GM19397 (cell line): ENCODE data around the gene HOXB5.

Experiments
- ATAC-seq: cut with Tn5 transposase; IDR thresholded peaks from one replicate; pipeline ENCODE4 v1.9.1; 2021; ENCODE audit warnings: mild to moderate bottlenecking, moderate library complexity; ENCODE audit not compliant: unreplicated experiment

Gene HOXB5

DNA sequence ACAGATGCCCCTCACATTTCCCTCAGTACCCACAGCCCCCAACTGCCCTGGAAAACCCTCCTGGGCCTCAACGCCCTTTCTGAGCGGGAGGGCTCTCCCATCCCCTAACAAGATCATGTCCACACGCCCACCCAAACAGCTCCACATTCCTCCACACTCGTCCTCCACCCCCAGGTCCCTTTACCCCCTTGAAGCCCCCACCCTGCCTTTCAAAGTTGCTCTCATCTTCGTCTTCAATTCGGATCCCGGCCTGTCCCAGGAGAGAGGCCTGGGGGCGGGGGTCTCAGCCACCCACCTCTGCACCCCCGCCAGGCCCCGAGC lies 29.8 kb downstream of the HOXB5 start:
- ATAC-seq: no peak

DNA sequence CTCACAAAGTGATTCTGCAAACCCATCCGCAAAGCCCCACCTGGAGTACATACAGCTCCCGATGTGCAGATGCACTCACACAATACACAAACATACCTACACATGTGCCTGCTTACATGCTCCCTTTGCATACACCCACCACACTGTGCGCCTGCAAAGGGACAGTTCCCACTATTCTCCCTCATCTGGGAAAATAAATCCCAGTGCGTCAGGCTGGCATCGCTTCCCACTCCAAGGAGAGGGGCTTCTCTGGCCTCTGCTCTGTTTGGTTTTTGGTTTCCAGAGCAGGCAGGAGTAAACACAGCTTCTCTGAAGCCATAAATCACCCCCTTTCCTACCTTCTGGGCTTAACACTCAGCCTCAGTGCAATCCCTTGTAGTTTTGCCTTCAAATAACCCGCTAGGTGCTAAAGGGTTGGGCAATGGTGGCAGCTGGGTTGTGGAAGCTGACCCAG lies 30.2 kb downstream of the HOXB5 start:
- no peak for ATAC-seq

DNA sequence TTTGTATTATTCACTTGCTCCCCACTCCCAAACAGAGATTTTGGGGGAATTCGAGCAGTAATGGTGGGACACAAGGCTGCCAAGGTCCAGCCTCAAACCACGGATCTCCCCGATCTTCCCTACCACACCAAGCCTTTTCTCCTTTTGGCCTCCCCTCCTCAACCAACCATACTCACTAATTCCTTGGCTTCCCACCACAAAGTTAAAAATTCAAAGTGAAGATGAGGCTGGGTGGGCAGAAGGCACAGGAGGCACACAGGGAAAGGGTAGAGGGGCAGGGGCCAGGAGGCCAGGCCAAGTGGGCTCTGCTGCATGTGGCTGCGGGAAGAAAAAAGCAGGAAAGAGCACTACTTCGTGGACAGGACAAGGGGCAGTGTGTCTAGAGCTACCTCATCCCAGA lies 30.6 kb downstream of the HOXB5 start:
- ATAC-seq: no peak

DNA sequence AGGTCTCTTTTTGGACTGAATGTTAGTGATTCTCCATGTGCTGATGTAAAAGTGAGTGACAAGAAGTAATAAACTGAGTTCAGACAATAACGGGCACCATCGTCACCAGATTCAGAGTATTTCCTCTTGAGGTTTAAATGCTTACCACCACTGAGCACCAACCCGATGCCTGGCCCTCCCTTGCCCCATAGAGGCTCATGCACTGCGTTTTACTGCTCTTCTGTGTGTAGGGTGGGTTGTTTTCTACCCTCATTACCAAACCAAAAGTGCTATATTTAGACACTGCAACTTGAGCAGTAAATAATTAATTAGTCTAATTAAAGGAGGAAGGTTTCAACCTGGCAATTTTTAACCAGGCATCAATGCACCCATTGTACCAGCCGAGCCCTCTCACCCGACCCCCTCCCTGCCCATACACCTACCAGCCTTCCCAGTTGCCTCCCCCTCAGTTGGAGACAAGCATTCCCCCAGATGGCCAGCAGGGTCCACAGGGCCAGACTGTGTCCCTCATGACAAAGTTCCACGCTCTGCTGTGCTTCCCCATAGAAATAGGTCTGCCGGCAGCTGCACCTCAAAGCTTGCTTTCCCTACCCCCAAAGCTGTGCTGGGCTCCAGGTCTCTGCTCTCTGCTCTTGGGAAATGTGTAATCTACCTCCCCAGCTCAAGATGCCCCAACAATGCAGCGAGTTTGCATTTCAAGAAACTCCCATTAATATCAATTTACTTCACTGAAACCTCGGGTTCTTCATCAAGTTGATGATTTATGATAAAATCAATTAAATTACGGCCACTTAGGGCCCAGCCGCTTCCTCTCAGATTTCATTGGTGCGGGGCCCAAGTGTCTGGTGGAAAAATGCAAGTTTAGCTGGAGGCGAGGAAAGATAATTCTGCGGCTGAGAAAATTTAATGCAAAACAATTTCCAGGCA lies 31.4 kb downstream of the HOXB5 start:
- peak; percentile 76 for ATAC-seq

DNA sequence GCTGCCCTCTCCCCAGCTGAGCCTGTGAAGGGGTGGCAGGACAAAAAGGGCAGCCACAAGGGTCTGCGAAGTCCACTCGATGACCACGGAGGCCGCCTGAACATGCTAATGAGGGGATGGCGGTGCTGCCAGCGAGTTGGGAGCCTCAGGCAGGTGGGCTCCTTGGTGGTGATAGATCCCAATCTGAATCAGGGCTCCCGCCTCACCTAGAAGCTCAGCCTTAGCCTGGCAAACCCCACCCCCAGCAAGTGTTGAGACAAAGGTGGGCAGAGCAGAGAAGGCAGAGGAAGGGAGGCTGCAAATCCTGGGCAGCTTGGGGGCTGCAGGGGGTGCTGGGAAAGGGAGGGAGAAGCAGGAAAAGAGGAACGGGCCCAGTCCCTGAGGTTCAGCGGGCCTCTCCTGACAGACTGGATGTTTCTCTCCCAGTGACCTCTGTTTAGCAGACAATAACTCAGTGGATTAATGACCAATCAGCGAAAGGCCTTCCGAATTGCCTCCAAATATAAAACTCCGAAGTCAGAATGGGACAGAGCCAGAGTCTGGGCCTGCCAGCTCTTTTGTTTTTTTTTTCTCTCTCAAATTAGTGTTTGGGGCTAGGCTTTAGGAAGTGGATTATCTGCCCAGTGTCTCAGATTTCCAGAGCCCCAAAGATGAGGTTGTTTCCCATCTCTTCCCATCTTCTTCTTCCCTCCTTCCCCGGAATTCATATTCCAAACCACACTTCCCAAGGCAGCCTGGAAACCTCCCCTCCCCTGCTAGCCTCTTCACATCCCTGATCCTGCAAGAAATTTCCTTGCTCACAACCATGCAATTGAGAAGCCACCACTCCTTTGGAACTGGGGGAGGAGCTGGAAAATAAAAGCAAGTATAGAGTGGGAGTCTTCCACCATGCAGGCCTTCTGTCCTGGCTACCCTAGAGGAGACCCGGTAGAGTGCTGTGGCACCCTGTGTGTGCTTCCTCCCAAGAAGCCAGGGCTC lies 33.5 kb downstream of the HOXB5 start:
- ATAC-seq: no peak

DNA sequence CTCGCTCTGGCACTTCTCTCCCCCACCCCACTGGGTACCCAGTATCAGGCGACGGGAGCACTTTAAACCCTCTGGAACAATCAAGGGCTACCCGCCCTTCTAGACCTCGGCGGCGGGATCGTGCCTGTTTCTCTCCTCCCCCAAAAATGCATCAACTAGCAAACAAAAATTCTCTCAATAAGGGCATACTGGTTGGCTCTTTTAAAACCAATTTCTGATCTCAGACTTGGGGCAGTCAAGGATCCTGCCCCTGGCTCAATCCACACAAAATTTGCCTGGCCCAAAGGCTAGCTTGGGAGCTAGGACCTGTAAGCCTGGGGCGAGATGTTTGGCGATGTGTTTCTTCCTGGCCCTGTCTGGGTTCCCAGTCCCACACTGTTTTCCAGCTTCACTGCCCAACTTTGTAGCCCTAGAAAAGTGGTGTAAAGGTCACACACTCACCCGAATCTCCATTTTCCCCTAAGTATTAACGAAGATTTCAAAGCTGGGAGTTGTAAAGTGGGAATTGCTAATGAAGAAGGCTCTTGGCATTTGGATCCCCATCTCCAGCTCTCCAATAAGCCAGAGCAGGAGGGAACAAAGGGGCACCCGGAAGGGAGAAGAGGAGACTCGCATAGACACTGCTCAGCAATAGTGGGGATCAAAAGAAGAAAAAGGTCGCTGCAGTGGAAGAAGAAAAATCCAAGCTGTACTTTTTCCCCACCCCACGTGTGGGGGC lies 34.3 kb downstream of the HOXB5 start:
- no peak for ATAC-seq

DNA sequence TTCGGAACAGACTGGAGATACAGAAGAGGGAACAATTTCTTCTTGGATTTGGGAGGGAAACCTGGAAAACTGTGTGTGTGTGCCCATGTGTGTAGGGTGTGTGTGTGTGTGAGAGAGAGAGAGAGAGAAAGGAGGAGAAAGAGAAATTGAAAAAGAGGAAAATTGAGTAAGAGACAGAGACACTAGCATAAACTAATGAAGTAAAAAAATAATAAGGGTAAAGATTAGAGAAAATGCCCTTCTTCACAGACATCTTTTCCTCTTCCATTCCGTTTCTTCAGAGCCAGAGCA lies 34.8 kb downstream of the HOXB5 start:
- ATAC-seq: no peak

DNA sequence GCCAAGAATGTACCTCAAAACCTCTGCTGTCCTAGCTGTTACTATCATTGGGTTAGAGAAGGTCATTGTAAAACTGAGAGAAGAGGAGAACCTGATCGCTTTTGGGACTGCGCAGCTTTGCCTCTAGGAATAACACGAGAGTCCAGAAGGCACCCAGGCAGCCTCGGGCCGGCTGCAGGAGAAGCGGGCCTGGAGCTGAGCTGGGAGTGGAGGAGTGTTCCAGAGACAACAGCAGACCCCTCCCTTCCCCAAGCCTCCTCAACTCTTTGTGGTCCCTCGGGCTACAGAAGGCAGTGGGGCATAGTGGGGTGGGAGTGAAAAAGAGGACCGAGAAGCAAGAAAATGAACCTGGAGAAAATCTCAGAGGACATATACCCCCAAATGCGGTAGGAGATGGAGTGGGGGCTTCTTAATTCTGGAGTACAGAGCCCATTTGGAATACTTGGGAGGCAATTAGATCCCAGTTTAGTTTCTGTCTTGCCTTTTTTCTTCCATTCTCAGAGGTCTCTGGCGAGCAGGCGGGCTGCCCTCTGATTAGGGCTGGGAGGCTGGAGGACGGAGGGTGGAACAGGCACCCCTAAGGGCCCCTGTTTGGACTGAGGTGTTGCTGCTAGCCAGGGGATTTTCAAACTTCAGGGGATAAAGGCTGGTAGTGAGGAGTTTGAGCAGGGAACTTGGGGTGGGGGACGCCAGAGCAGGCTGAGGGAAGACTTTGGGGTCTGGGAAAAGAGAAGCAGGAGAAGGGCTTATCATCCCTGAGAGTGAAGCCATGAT lies 35.3 kb downstream of the HOXB5 start:
- no peak for ATAC-seq

DNA sequence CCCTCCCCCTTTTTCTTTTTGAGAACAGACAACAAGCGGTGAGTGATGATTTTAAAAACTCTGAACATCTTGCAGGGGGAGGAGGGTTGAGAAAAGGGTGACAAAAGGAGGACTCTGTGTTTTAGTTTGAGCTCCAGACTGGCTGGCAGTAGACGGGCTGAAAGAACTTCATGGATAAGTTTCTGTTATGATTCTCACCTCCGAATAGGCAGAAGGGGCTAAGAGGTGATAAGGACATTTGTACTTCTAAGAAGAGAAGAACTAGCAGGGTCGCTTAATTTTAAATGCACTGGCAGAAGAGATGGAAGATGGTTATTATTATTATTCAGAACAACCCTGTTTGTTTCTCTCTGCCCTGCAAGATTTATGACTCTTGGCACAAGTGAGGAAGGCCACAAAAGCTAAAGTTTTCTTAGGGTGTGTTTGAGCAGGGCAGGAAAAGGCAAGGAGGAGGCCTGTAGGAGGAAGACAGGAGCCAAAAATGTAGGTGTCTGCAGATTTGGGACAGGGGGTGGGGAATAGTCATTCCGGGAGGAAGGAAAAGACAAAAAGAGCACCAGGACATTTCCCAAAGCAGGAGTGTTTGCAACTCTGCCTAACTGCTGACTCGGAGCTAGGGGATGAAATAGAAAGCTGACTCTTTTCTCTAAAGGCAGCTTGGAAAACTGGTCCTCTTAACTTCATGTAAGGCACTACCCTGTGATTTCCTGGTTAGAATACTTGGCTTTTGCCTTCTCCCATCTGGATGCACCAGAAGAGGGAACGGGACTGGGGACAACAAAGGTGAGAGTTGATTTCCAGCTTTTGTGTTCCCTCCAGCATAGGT lies 36.8 kb downstream of the HOXB5 start:
- no peak for ATAC-seq

DNA sequence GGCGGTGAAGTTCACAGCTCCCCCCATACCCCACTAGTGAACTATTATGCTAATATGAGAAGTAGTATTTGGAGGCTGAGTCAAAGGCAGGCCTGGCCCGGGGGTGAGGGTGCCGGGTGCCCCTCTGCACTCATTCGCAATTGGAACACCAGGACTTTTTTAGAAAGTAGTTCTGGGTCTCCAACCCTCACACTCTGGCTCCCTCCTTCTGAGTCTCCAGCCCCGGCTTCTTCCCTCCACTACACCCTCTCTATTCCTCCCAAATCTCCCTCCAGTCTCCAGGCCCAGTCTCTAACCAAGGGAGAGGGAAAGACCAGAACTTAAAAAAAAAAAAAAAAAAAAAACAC lies 37.4 kb downstream of the HOXB5 start:
- no peak for ATAC-seq

DNA sequence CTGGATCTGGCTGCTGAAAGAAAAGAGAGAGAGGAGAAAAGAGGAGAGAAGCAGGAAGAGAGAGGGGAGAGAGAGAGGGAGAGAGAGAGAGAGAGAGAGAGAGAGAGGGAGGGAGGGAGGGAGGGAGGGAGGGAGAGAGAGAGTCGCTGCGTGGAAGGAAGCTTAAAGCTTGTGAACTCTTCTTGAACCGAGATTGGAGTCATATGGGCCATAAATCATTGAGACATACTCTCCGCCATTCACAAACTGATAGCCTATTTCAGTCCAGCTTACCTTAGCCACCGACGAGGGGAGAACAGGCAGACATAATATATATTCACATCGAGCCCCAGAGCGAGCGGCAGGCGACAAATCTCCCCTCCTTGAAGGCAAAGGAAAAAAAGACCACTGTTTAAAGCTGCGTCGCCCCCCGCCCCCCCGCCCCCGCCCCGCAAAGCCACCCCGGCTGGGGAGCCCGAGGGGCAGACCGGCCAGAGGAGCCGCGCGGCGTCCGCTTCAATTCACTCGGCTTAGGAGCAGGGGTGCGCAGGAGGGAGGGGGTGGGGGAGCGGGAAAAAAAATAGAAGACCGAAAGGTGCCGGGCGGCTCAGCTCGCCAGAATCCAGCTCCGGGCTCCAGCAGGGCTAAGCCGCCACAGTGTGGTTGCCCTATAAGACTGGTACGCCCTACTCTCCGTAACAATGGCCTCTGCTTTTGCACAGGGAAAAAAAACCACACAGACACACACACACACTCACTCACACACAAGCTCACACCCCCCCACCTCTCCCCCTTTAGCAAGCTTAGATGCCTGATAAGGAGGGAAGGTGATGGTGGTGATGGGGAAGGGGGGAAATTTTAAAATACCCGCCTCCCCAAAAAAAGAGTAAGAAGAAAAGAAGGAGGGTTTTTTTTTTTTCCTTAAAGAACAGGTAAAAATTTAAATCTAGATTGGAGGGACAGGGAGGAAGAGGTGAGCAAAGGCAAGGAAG lies 38.0 kb downstream of the HOXB5 start:
- ATAC-seq: no peak

DNA sequence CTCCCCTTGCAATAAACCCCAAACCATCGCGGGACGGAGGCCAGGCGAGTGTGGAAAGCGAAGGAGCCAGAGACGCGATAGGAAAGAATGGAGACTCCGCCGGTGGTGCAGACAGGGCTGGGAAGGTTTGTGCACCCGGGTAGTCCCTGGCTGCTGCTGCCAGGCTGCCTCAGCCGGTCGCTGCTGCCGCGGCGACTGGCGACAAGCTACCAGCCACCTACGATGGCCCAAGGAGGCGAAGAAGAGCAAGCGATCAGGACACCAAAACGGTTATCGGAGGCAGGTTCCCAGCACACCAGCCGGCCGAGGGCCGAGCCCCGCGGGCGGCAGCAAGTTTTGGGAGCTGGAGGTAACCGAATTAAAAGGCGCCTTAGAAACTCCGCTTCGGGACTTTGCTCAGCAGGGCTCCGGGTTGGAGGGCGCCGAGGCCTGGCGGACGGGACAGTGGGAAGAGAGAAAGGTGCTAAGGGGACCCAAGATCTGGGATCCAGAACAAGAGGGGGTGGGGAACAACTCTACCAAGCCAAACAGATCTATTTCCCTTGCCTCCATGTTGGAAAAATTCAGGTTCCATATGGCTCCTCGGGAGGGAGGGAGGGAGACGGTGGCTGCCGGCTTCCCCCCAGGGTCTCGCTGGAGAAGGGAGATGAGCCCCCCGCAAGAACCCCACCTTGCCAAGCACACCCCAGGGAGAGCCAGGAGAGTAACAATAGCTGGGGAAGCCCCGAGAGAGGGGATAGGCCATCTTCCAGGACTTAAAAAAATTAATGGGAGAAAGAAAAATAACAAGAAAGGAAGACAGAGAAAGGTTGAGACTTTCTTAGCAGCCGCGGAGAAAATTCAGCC lies 38.9 kb downstream of the HOXB5 start:
- ATAC-seq: no peak

DNA sequence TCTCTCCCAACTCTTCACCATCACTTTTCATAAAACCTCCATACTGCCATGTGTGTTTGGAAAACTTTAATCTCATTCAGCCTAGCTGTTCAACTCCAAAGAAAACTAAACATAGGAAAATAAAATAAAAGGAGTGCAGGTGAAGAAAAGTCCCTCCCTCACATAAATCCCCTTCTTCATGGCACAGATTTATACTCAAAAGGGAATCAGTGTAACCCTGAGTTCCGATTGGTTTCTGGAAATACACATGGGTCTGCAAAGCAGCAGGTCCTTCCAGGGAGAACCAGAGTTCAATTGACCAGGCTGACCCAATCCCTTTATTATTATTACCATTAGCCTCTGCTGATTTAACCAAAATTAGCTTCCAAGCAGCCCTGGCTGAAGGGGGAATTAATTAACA lies 39.8 kb downstream of the HOXB5 start:
- ATAC-seq: no peak

DNA sequence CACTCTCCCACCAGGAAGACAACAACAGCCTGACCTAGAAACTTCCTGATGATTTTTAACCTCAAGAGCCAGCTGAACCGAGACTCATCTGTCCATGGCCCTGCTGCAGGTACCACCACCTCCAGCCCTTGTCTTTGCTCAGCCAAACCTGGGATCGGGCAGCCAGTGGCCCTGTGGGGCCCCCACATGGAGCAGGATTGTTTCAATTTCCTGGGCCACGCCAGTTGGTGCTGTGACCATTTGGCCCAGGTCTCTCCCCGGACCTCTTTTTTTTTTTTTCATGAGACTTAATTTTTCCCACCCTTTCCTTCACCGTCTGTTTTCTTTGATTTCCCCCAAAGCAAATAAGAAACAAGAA lies 40.4 kb downstream of the HOXB5 start:
- no peak for ATAC-seq

DNA sequence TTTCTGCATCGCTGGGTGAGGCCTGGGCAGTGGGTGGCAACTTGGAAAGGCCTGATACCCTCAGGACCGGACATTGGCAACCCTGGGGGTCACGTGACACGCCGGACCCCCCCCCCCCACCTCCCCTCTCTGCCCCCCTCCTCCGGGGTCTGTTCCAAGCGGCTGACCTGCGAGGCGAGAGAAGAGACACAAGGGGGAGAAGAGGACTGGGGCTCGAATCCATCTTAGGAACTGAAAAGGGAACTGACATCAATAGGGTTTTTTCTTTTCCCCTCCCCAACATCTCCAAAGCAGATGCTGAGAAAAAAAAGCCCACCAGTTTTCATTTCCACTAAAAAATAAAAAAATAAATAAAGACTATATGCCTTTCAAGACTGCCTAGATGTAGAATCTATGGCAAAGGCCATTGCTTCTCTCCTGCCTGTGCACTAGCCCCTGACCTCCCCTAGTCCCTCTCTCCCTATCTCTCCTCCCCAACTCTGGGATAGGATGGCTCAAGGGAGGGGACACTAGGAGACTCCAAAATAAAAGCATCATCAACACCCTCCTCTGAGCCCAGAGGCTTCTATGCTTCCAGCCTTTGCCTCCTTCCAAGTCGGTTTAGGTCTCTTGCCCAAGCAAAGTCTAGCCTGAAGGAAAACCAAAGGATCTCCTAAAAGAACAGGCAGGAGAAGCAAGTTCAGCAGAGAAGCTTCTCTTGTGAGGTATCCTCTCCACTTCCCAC lies 41.0 kb downstream of the HOXB5 start:
- ATAC-seq: no peak

DNA sequence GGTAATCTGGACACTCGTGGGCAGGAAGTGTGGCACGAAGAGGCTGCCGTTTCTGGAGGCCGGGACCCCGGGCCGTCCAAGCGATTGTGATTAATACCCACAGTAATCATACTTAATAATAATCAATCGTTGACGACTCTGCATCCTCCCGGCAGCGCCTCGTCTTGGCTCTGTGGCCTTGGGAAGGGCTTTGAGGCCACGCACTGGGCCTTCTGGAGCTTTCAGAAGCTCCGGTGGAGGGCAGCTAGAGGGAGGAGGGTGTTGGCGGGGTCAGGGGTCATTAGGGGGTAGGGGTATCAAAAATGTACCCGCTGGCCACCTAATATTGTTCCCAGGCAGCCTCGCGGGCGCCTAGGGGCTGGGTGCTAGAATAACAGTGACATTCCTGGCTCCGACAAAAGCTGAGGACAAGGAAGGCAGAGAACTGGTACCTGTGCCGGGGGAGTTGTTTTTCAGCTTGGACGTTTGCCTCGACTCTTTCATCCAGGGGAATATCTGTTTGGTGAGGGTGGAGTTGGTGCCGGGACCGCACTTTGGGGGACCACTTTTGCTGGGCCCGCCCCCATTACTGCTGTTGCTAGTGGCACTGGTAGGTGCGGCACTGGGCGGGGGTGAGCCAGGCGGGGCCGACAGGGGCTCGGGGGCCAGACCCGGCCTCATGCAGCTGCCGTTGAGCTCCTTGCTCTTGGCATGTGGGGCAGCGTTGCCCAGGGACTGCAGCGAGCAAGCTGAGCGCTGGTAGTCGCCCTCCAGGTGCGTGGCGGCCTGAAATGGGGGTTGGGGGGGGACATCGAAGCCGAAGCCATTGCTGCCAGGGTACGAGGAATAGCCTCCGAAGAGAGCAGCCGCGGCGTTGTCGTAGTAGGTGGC lies 41.7 kb downstream of the HOXB5 start:
- no peak for ATAC-seq
